RWPE2 (cell line): Measurements from ENCODE around the gene SUGCT.
A peak's percentile ranks its signal among the peaks of the same experiment; 100 is the strongest.

Experiments used
- ATAC-seq: fragments of 200-7000 bp; cut with Tn5 transposase; 3 replicates; pipeline ENCODE4 v1.9.1; 2021; ENCODE audit warnings: low read depth
- DNase-seq: peaks from one replicate; pipeline ENCODE4 v3.0.0-alpha.2; 2020; ENCODE audit warnings: low spot score
- H3K27ac ChIP-seq: fragments of 450-650 bp; 2 replicates; pipeline ENCODE4 v1.5.1; 2017; ENCODE audit warnings: mild to moderate bottlenecking; ENCODE audit not compliant: poor library complexity, severe bottlenecking
- H3K27me3 ChIP-seq: fragments of 250-450 bp; sonication (Bioruptor Pico); 2 replicates; pipeline ENCODE4 v1.5.1; 2021; ENCODE audit warnings: mild to moderate bottlenecking, moderate library complexity; ENCODE audit not compliant: insufficient read depth, poor library complexity, severe bottlenecking
- H3K36me3 ChIP-seq: fragments of 250-450 bp; sonication (Bioruptor Pico); 2 replicates; pipeline ENCODE4 v1.5.1; 2020; ENCODE audit warnings: low read depth, mild to moderate bottlenecking, moderate library complexity
- H3K4me1 ChIP-seq: fragments of 250-450 bp; sonication (Bioruptor Pico); 2 replicates; pipeline ENCODE4 v1.5.1; 2021; ENCODE audit warnings: mild to moderate bottlenecking, moderate library complexity; ENCODE audit not compliant: insufficient read depth, poor library complexity, severe bottlenecking
- H3K4me3 ChIP-seq: fragments of 250-450 bp; sonication (Bioruptor Pico); 2 replicates; pipeline ENCODE4 v1.5.1; 2021; ENCODE audit warnings: mild to moderate bottlenecking, moderate library complexity; ENCODE audit not compliant: severe bottlenecking
- H3K9me3 ChIP-seq: fragments of 250-450 bp; sonication (Bioruptor Pico); 2 replicates; pipeline ENCODE4 v1.5.1; 2021; ENCODE audit warnings: mild to moderate bottlenecking, moderate library complexity; ENCODE audit not compliant: severe bottlenecking
- CTCF ChIP-seq: fragments of 450-650 bp; IDR thresholded peaks from one replicate; pipeline ENCODE4 v1.5.1; 2017; ENCODE audit warnings: mild to moderate bottlenecking, moderate library complexity; ENCODE audit not compliant: poor library complexity, severe bottlenecking

The SUGCT gene

DNA sequence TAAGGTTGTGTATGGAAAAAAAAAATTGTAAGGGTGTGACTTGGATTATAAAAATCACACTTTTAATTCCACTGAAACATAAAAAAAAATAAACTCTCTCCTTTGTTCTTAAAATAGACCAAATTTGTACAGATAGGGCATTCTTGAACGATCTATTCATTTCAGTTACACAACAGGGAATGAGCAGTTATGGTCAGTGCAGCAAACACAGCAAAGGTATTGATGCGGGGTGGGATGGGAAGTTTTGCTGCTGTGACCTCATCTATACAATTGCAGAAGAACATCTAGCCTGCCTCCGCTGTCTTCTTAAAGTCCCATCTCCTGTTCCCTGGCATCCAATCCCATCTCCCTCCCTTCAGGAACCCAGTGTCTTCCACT is 580.2 kb downstream of the SUGCT start:
- peaks cover 28% of the 10 kb centered on the region for H3K4me1 ChIP-seq
- no peaks in the 10 kb centered on the region for H3K36me3 ChIP-seq
- H3K9me3 ChIP-seq: no peaks in the 10 kb centered on the region
- no peaks in the 10 kb centered on the region for H3K27me3 ChIP-seq
- DNase-seq: no peak
- TF ChIP-seq CTCF: no peak
- no peak for ATAC-seq
- H3K4me3 ChIP-seq: no peak overlapping the region
- no peak overlapping the region for H3K27ac ChIP-seq

- no peak; the same call in 2 of the 3 replicates for ATAC-seq
- H3K27me3 ChIP-seq: no peaks in the 10 kb centered on the region
Observed at GRCh38 chr7:40716052-40716451, 581.2 kb downstream of the SUGCT start.

GRCh38 chr7:40717242-40717641 is 582.4 kb downstream of the SUGCT start:
- Histone ChIP-seq H3K27me3 (no peaks in the 10 kb centered on the region), H3K4me3 (no peak overlapping the region), H3K9me3 (no peaks in the 10 kb centered on the region), H3K27ac (peak overlapping the region; percentile 48), H3K4me1 (peaks cover 32% of the 10 kb centered on the region), H3K36me3 (no peaks in the 10 kb centered on the region)
- ATAC-seq: peak; percentile 98
- no peak for TF ChIP-seq CTCF
- peak; percentile 95 for DNase-seq

More at GRCh38 chr7:40716052-40716451, 581.2 kb downstream of the SUGCT start:
- Histone ChIP-seq H3K9me3 (no peaks in the 10 kb centered on the region), H3K36me3 (no peaks in the 10 kb centered on the region), H3K4me3 (no peak overlapping the region), H3K4me1 (peaks cover 38% of the 10 kb centered on the region), H3K27ac (no peak overlapping the region)
- no peak for DNase-seq
- TF ChIP-seq CTCF: no peak

GRCh38 chr7:40720416-40720815 is 585.6 kb downstream of the SUGCT start:
- Histone ChIP-seq H3K27me3 (no peaks in the 10 kb centered on the region), H3K4me3 (no peak overlapping the region), H3K27ac (peak overlapping the region; percentile 20), H3K9me3 (no peaks in the 10 kb centered on the region), H3K4me1 (peaks cover 32% of the 10 kb centered on the region), H3K36me3 (no peaks in the 10 kb centered on the region)
- DNase-seq (no peak), ATAC-seq (peak; percentile 67)
- TF ChIP-seq CTCF: no peak

- H3K27ac ChIP-seq: no peak overlapping the region
- TF ChIP-seq CTCF: no peak
- no peak for ATAC-seq
- H3K4me1 ChIP-seq: peaks cover 25% of the 10 kb centered on the region
- DNase-seq: no peak
- H3K4me3 ChIP-seq: no peak overlapping the region
- no peaks in the 10 kb centered on the region for H3K9me3 ChIP-seq
- H3K36me3 ChIP-seq: no peaks in the 10 kb centered on the region
- no peaks in the 10 kb centered on the region for H3K27me3 ChIP-seq
Observed at GRCh38 chr7:40721342-40721949, 586.6 kb downstream of the SUGCT start.
